ENCODE results near the gene SRM. TPM values are rescaled to one million over a fixed set of nuclear protein-coding genes. Genes with fewer than 3 reads are reported as not detected.
"Not testable (repeated sequence)": the region's sequence is repeated elsewhere in the genome, so short reads cannot be mapped to it uniquely, and the experiment has no call there.

The SRM gene
- total RNA-seq, 4 donors from 2014 or later, result 17.1 to 40.2 (median 25.0) TPM

DNA sequence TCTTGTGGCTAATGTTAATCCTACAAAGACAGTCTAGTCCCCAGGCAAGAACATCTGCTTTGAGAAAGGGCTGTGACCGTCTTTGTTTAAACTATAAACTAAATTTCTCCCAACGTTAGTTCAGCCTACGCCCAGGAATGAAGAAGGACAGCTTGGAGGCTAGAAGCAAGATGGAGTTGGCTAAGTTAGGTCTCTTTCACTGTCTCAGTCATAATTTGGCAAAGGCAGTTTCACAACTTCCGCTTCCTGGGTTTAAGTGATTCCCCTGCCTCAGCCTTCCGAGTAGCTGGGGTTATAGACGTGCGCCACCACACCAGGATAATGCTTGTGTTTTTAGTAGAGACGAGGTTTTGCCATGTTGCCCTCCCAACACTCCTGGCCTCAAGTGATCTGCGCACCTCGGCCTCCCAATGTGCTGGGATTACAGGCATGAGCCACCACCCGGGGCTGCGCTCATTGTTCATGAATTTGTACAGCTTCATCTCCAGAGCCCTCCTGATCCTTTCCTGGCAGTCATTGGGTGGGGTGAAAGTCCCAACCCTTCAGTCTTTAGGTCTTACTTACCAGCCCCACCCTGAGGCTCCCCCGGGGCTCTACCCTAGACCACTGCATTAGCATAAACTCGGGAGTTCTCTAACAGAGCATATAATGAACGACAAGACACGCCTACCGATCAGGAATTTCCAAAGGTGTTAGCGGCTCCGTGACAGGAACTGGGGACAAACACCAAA lies 7.9 kb downstream of the SRM start:
- intact Hi-C loops (cut with DNase I), result no loop called here
- Histone ChIP-seq H3K36me3 (peaks cover 15 to 22% of the 10 kb centered on the region in 2 donors), H3K4me3 (replicated peaks in 1 of 3) (no peak overlapping the region), H3K27me3 (no peaks in the 10 kb centered on the region), H3K9me3 (no peaks in the 10 kb centered on the region), H3K27ac (no peak overlapping the region), H3K4me1 (no peaks in the 10 kb centered on the region)
- no peak for DNase-seq
- WGBS, 2 donors, result 55 to 62% methylated on average over 19 of the region's 19 CpGs
- no peak for TF ChIP-seq POLR2A (IDR thresholded peaks at IDR 0.05)
- TF ChIP-seq, protein P1, sequence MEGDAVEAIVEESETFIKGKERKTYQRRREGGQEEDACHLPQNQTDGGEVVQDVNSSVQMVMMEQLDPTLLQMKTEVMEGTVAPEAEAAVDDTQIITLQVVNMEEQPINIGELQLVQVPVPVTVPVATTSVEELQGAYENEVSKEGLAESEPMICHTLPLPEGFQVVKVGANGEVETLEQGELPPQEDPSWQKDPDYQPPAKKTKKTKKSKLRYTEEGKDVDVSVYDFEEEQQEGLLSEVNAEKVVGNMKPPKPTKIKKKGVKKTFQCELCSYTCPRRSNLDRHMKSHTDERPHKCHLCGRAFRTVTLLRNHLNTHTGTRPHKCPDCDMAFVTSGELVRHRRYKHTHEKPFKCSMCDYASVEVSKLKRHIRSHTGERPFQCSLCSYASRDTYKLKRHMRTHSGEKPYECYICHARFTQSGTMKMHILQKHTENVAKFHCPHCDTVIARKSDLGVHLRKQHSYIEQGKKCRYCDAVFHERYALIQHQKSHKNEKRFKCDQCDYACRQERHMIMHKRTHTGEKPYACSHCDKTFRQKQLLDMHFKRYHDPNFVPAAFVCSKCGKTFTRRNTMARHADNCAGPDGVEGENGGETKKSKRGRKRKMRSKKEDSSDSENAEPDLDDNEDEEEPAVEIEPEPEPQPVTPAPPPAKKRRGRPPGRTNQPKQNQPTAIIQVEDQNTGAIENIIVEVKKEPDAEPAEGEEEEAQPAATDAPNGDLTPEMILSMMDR (IDR thresholded peaks at IDR 0.05), result no peak

DNA sequence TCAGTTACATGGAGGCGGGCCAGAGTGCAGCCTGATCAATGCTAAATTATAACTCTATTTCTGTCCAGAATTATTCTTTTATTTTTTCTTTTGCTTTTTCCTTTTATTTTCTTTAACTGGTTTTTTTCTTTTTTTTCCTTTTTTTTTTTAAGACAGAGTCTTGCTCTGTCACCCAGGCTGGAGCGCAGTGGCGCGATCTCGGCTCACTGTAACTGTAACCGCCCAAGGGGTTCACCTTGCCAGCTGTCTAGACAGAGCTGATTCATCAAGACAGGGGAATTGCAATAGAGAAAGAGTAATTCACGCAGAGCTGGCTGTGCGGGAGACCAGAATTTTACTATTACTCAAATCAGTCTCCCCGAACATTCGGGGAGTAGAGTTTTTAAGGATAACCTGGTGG lies 8.7 kb downstream of the SRM start:
- H3K27me3 ChIP-seq; H3K27ac ChIP-seq; H3K9me3 ChIP-seq; H3K4me3 ChIP-seq (replicated peaks in 1 of 3); H3K4me1 ChIP-seq; DNase-seq; intact Hi-C loops (cut with DNase I): not testable (repeated sequence)
- peaks cover 7 to 14% of the 10 kb centered on the region in 2 donors for H3K36me3 ChIP-seq
- 87 to 92% methylated on average over 10 of the region's 10 CpGs for WGBS, 2 donors

DNA sequence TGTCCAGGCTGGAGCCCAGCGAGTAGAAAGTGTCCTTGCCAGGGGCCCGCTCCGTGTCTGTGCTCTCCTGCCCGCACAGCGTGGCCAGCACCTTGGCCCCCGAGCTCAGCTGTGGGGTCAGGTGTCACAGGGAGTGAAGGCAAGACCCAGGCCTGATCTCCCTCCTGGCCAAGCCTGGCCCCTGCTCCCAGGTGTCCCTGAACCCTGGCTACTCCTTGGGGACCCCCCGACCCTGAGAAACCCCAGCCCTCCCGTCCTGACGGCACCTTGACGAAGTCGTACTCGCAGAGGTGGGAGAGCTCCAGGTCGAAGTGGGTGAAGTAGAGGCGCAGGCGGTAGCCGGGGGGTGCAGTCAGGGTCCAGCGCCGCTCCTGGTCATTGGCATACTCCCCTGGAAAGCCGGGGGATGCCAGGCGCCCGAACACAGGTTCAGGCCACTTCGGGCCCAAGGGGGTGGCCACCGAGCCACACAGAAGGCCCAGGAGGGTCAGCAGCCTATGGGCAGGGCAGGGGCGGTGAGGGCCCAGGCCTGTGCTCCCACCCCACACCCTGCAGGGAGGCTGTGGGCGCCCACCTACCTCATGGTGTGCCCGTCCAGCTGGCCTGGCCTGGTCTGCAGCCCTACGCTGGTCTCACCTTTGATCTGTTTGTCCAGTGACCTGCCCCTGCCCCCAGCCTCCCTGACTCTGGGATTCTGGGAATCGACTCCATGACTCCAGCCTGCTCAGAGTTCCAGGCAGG lies 13.0 kb downstream of the SRM start, which contains the start of gene MASP2:
MASP2 (minus strand) TSS at position 615 of the 741 bp plus-strand sequence; CDS start at position 583, 32 bp downstream.
- no peak for DNase-seq
- no peaks in the 10 kb centered on the region for H3K27me3 ChIP-seq
- H3K9me3 ChIP-seq, result no peaks in the 10 kb centered on the region
- H3K27ac ChIP-seq, result no peak within 1 kb of the TSS
- H3K4me1 ChIP-seq, result no peaks in the 10 kb centered on the region
- TF ChIP-seq, protein P1 (IDR thresholded peaks at IDR 0.05), result no peak
- no peak for TF ChIP-seq POLR2A (IDR thresholded peaks at IDR 0.05)
- intact Hi-C loops (cut with DNase I), result no loop called here
- H3K36me3 ChIP-seq, result no peaks in the 10 kb centered on the region
- 94 to 96% methylated on average over 7 to 23 of the region's 28 CpGs for WGBS, 2 donors
- H3K4me3 ChIP-seq (replicated peaks in 1 of 3), result no peak within 1 kb of the TSS

DNA sequence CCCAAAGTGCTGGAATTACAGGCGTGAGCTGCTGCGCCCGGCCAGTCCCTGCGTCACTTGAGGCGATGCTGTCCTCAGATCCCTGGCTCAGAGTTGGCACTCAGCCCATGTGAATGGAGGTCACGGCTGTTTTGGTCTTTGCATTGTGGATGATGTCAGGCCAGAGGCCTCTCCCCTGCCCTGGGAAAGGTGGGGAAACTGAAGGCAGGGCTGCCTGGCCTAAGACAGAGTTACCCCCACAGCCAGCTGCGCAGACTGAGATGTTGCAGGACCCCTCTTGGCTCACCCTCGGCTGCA lies 13.6 kb downstream of the SRM start:
- Histone ChIP-seq H3K9me3 (no peaks in the 10 kb centered on the region), H3K27ac (no peak overlapping the region), H3K4me1 (no peaks in the 10 kb centered on the region), H3K36me3 (no peaks in the 10 kb centered on the region), H3K4me3 (replicated peaks in 1 of 3) (no peak overlapping the region), H3K27me3 (no peaks in the 10 kb centered on the region)
- DNase-seq, result no peak
- no peak for TF ChIP-seq POLR2A (IDR thresholded peaks at IDR 0.05)
- TF ChIP-seq, protein P1 (IDR thresholded peaks at IDR 0.05), result no peak
- intact Hi-C loops (cut with DNase I), result no loop called here
- WGBS, 2 donors, result 92 to 100% methylated on average over 7 of the region's 8 CpGs

DNA sequence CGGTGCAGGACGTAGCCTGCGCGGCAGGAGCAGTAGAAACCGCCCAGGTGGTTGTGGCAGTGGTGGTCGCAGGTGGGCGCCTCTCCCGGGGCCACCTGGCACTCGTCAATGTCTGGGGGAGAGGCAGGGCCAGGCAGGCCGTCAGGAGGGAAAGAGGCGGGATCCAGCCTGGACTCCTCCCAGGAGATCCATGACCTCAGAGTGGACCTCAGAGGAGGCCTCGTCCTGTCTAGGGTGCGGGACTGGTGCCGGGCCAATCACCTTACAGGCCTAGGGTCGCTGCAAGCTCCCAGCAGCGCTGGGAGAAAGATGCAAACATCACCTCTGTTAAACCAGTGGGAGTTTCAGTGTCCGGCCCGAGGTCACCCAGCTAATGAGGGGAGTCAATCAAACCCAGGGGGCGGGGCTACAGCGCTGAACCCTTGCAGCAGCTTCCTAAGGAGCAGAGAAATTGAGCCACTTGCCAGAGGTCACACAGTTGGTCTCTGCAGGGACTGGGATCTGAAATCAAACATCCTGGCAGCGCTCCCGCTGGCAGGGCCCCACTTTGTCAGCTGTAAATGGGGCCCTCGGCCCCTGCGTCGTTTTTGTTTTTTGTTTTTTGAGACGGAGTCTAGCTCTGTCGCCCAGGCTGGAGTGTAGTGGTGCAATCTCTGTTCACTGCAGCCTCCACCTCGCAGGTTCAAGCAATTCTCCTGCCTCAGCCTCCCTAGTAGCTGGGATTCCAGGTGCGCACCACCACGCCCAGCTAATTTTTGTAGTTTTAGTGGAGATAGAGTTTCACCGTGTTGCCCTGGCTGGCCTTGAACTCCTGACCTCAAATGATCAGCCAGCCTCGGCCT lies 14.2 kb downstream of the SRM start:
- no peak for TF ChIP-seq POLR2A (IDR thresholded peaks at IDR 0.05)
- TF ChIP-seq, protein P1 (IDR thresholded peaks at IDR 0.05), result no peak
- intact Hi-C loops (cut with DNase I), result no loop called here
- no peaks in the 10 kb centered on the region for H3K27me3 ChIP-seq
- no peaks in the 10 kb centered on the region for H3K4me1 ChIP-seq
- no peak for DNase-seq
- H3K27ac ChIP-seq, result no peak overlapping the region
- H3K36me3 ChIP-seq, result no peaks in the 10 kb centered on the region
- H3K9me3 ChIP-seq, result no peaks in the 10 kb centered on the region
- 54 to 66% methylated on average over 16 to 28 of the region's 32 CpGs for whole genome bisulfite sequencing, 2 donors
- H3K4me3 ChIP-seq (replicated peaks in 1 of 3), result no peak overlapping the region
